K562 (cell line): ENCODE data around the gene ASIC1. TPM values are rescaled to one million over a fixed set of nuclear protein-coding genes. Genes with fewer than 3 reads are reported as not detected.

Experiments
- ATAC-seq: fragments of 200-7000 bp; cut with Tn5 transposase; 3 replicates; pipeline ENCODE4 v1.9.1; 2020; ENCODE audit warnings: moderate library complexity
- BruUV-seq: library from RNA; stranded (reverse); fragments of 400-500 nt; replicated peaks from 2 replicates; lab custom pipeline; 2021; lab: Mats Ljungman, UMichigan
- CTCF ChIA-PET: fragments of 300-600 bp; formaldehyde crosslinking; extraction: SDS; loops from one replicate; lab custom pipeline; 2021; ENCODE audit warnings: low intra/inter-chr PET ratio; lab: Yijun Ruan, JAX
- POLR2A ChIA-PET: fragments of 300-600, 350-650 bp; sonication (Branson Sonifier 250); formaldehyde crosslinking; extraction: SDS; loops from one replicate; lab custom pipeline; 2021; ENCODE audit warnings: antibody characterized with exemption, inconsistent platforms; lab: Yijun Ruan, JAX
- DNase-seq, 4 experiments: peaks; one replicate each; pipeline versions ENCODE4 v3.0.0 to v3.0.0-alpha.2; 2011 to 2018; ENCODE audit warnings: low spot score in 3 of 4, mixed read lengths in 3 of 4; ENCODE audit errors: extremely low read depth in 1 of 4
- FAIRE-seq: peaks from 2 replicates; lab custom pipeline; 2011; peaks lifted over from hg19 to GRCh38; lab: Jason Lieb, UNC
- H2AFZ ChIP-seq: 2 replicates; pipeline ENCODE4 v1.6.0; 2011; ENCODE audit warnings: low read depth, low read length, control low read depth, inconsistent platforms
- H3K27ac ChIP-seq: fragments of 200-600 bp; 3 replicates; pipeline ENCODE4 v1.8.0; 2011; ENCODE audit warnings: low read depth, mild to moderate bottlenecking, control low read depth, inconsistent platforms, low read length, moderate library complexity, mixed read lengths; ENCODE audit errors: extremely low read depth
- H3K27me3 ChIP-seq, 2 experiments: fragments of 300-600 bp in 1 of 2; 2 replicates in 1 of 2; 3 replicates in 1 of 2; pipeline versions ENCODE4 v1.6.0 to v1.8.0; 2011; ENCODE audit warnings: inconsistent platforms in 2 of 2, low read length in 2 of 2, mild to moderate bottlenecking in 1 of 2, mixed read lengths in 1 of 2, moderate library complexity in 1 of 2; ENCODE audit not compliant: control insufficient read depth in 2 of 2, insufficient read depth in 2 of 2
- H3K36me3 ChIP-seq: fragments of 300-600 bp; 3 replicates; pipeline ENCODE4 v1.8.0; 2011; ENCODE audit warnings: mild to moderate bottlenecking, low read length, inconsistent platforms; ENCODE audit not compliant: control insufficient read depth, insufficient read depth
- H3K4me1 ChIP-seq, 2 experiments: fragments of 200-600 bp in 1 of 2; replicated peaks in 1 of 2; 2 replicates in 1 of 2; 3 replicates in 1 of 2; pipeline versions ENCODE4 v1.5.1 to v1.8.0; 2011; ENCODE audit warnings: inconsistent platforms in 2 of 2, low read length in 2 of 2, mild to moderate bottlenecking in 1 of 2, mixed read lengths in 1 of 2, moderate library complexity in 1 of 2; ENCODE audit not compliant: control insufficient read depth in 2 of 2, insufficient read depth in 2 of 2
- H3K4me2 ChIP-seq: 2 replicates; pipeline ENCODE4 v1.6.1; 2011; ENCODE audit warnings: low read length, control low read depth, inconsistent platforms, mixed read lengths; ENCODE audit not compliant: insufficient read depth
- H3K4me3 ChIP-seq: fragments of 200-600 bp; sonication (generic), shearing (Covaris generic); 2 replicates; pipeline ENCODE4 v1.5.1; 2016; ENCODE audit warnings: control low read depth, inconsistent platforms
- H3K79me2 ChIP-seq: fragments of 200-600 bp; 3 replicates; pipeline ENCODE4 v1.8.0; 2011; ENCODE audit warnings: low read length, inconsistent platforms; ENCODE audit not compliant: control insufficient read depth, insufficient read depth
- H3K9ac ChIP-seq, 2 experiments: 2 replicates each; pipeline versions ENCODE4 v1.6.0 to v1.6.1; 2011; ENCODE audit warnings: low read depth in 2 of 2, low read length in 2 of 2, control low read depth in 1 of 2, inconsistent platforms in 1 of 2, mild to moderate bottlenecking in 1 of 2, mixed read lengths in 1 of 2; ENCODE audit not compliant: insufficient read depth in 1 of 2
- H3K9me1 ChIP-seq: one replicate; pipeline ENCODE4 v1.6.0; 2011; ENCODE audit warnings: inconsistent platforms, mild to moderate bottlenecking, low read length, moderate library complexity; ENCODE audit not compliant: control insufficient read depth, insufficient read depth
- H3K9me3 ChIP-seq: replicated peaks from 2 replicates; pipeline ENCODE4 v1.5.1; 2011; ENCODE audit warnings: low read depth, low read length, inconsistent platforms; ENCODE audit not compliant: control insufficient read depth, insufficient read depth
- H4K20me1 ChIP-seq: replicated peaks from 2 replicates; pipeline ENCODE4 v1.6.1; 2011; ENCODE audit warnings: low read length, inconsistent platforms, mixed read lengths; ENCODE audit not compliant: control insufficient read depth, insufficient read depth
- ATF7 ChIP-seq: fragments of 450-650 bp; IDR thresholded peaks from 2 replicates; pipeline ENCODE4 v1.7.1; 2014; ENCODE audit warnings: mild to moderate bottlenecking, moderate library complexity
- C11orf30 ChIP-seq: fragments of 450-650 bp; IDR thresholded peaks from 2 replicates; pipeline ENCODE4 v1.6.1; 2016; ENCODE audit warnings: low read depth, mild to moderate bottlenecking
- FUS ChIP-seq: fragments of 200-400 bp; formaldehyde crosslinking; optimal IDR thresholded peaks from 2 replicates; pipeline ENCODE3; 2017; ENCODE audit warnings: low read depth, low read length
- GTF2F1 ChIP-seq: IDR thresholded peaks from 2 replicates; pipeline ENCODE4 v1.6.1; 2011; ENCODE audit warnings: low read depth, low read length, improper control_type of control experiment
- MAFK ChIP-seq: IDR thresholded peaks from 2 replicates; pipeline ENCODE4 v1.6.1; 2011; ENCODE audit warnings: low read length, improper control_type of control experiment
- MED1 ChIP-seq: sonication (generic); formaldehyde crosslinking; IDR thresholded peaks from 2 replicates; pipeline ENCODE4 v1.8.1; 2023; ENCODE audit warnings: missing genetic modification reagents, borderline replicate concordance
- PHF20 ChIP-seq: fragments of 450-650 bp; IDR thresholded peaks from 2 replicates; pipeline ENCODE4 v1.6.1; 2018; ENCODE audit not compliant: partially characterized antibody
- PHF8 ChIP-seq: fragments of 200-600 bp; sonication (generic); IDR thresholded peaks from 2 replicates; pipeline ENCODE4 v1.6.1; 2012; ENCODE audit warnings: mixed run types, mild to moderate bottlenecking, inconsistent platforms, low read length, moderate library complexity, borderline replicate concordance
- PYGO2 ChIP-seq: fragments of 450-650 bp; IDR thresholded peaks from 2 replicates; pipeline ENCODE4 v1.6.1; 2016; ENCODE audit warnings: mild to moderate bottlenecking, missing genetic modification characterization, moderate library complexity, missing compliant biosample characterization
- SRSF1 ChIP-seq: fragments of 200-400 bp; formaldehyde crosslinking; IDR thresholded peaks from 2 replicates; pipeline ENCODE4 v1.6.1; 2017; ENCODE audit warnings: mild to moderate bottlenecking, low read depth, low read length, moderate library complexity
- TAL1 ChIP-seq: fragments of 450-650 bp; IDR thresholded peaks from 2 replicates; pipeline ENCODE4 v1.6.1; 2016; ENCODE audit warnings: mild to moderate bottlenecking
- ZBTB17 ChIP-seq: fragments of 450-650 bp; formaldehyde crosslinking; IDR thresholded peaks from 2 replicates; pipeline ENCODE4 v1.4.0; 2020; ENCODE audit warnings: mild to moderate bottlenecking
- WGBS: fragments of 100-300 bp; shearing (Covaris generic); methylation state at CpG from one replicate; pipeline ENCODE4 v1.1.6; 2016; ENCODE audit warnings: low coverage, mixed read lengths; ENCODE audit not compliant: insufficient coverage; ENCODE audit errors: missing lambda C conversion rate; 5-methylcytosine and 5-hydroxymethylcytosine counted together
- in situ Hi-C: fragments of 300-500 bp; cut with MboI; formaldehyde crosslinking; loops from 4 replicates; pipeline ENCODE4 v1.15.0; 2018; ENCODE audit warnings: inconsistent platforms, mixed read lengths
- intact Hi-C: fragments of 100-400 bp; cut with micrococcal nuclease; formaldehyde crosslinking; loops from 2 replicates; pipeline ENCODE4 v1.14.2; 2022
- polyA plus RNA-seq, 8 experiments: library from polyadenylated mRNA; depleted of rRNA in 4 of 8; stranded (reverse) in 5 of 8; unstranded in 3 of 8; fragments of >200 nt; fragmentation: Nextera tagmentation in 2 of 8; fragmentation: Illumina TruSeq in 1 of 8; extraction: Ambion mirVana in 2 of 8; extraction: Trizol in 1 of 8; gene quantifications; 2 replicates each; pipeline versions ENCODE4 v1.2.1 to v1.2.3, GENCODE V29; 2011 to 2014; ENCODE audit warnings: inconsistent platforms in 1 of 8, missing spikeins in 1 of 8
- total RNA-seq, 7 experiments: library from RNA; depleted of rRNA in 6 of 7; stranded (reverse); fragments of >200 nt in 6 of 7; fragmentation: Illumina TruSeq in 2 of 7; extraction: Trizol in 2 of 7; gene quantifications; 2 replicates each; pipeline versions ENCODE4 v1.2.1 to v1.2.3, GENCODE V29; 2011 to 2021; ENCODE audit warnings: low replicate concordance in 1 of 7
- TF ChIP-seq, protein P1 (sequence below): fragments of 450-650 bp; IDR thresholded peaks from 2 replicates; pipeline ENCODE4 v1.6.1; 2016

The ASIC1 gene
- total and polyA plus RNA-seq, 9 of the 15 experiments (the other 6 are each of a cell fraction or from before 2014, with no cell fraction given) = 0.01 to 1.7 (median 0.45) TPM

GRCh38 chr12:50087151-50087550 lies 29.8 kb downstream of the ASIC1 start:
- no peak for FAIRE-seq
- no peak for DNase-seq
- no TSS peak for BruUV-seq
- Histone ChIP-seq H3K4me1 (peaks cover 5 to 12% of the 10 kb centered on the region in 2 experiments; a peak in 3 of 5 replicates), H3K27me3 (no peaks in the 10 kb centered on the region), H3K4me3 (no peak overlapping the region), H3K27ac (no peak overlapping the region), H2AFZ (no peak overlapping the region), H4K20me1 (peaks cover 5% of the 10 kb centered on the region), H3K4me2 (no peak overlapping the region), H3K9ac (no peak overlapping the region), H3K9me1 (no peaks in the 10 kb centered on the region), H3K9me3 (no peaks in the 10 kb centered on the region), H3K36me3 (peaks cover 59% of the 10 kb centered on the region), H3K79me2 (peaks cover 10% of the 10 kb centered on the region)
- in situ Hi-C loops (no loop called here), intact Hi-C loops (loop anchor here (5.0 kb wide), 1 partner anchor 675 kb away; the partner anchor contains the start of gene ATF1)
- 91% methylated on average over 9 of the region's 9 CpGs for WGBS
- ATAC-seq = no peak
- TF ChIP-seq GTF2F1 (no peak), MAFK (0 out of 2 replicates have a peak, but pooled peaks have one; percentile 15)
- ChIA-PET CTCF (interaction anchor here (1.8 kb wide), 1 partner anchor 228 kb away, joined by 6 read pairs; no protein-coding TSS in a partner anchor), POLR2A (interaction anchor here (0.6 to 1.2 kb wide), 3 partner anchors 9 to 346 kb away, joined by 3 to 7 read pairs (median 4); partner anchors contain the start of gene TMBIM6)

DNA sequence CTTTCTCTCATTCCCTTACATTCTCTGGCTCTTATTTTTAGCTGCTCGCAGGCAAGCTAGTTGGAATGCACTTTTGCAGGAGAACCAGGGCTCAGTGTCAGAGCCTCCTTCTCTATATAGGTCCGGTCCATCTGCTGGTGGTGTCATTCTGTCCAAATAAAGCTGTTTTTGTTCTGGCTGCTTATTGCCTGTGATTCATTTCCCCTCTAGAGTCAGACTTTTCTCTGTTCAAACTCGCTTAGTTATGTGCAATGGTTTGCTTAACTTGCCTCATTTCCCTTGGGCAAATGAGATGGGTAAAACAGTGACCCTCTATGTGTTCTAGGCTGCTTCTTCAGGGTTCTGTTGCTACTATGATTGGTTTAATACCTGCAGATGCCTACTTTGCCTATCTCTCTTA lies 30.6 kb downstream of the ASIC1 start:
- in situ Hi-C loops (no loop called here), intact Hi-C loops (loop anchor here (1.0 to 5.0 kb wide), 2 partner anchors 87 to 674 kb away; partner anchors contain the start of gene ATF1)
- H2AFZ ChIP-seq = no peak overlapping the region
- peaks cover 5% of the 10 kb centered on the region for H4K20me1 ChIP-seq
- no peak for FAIRE-seq
- DNase-seq = no peak
- 74% methylated on average over 3 of the region's 3 CpGs for WGBS
- no peak overlapping the region for H3K9ac ChIP-seq
- no peak overlapping the region for H3K4me3 ChIP-seq
- no peak overlapping the region for H3K4me2 ChIP-seq
- H3K79me2 ChIP-seq = peaks cover 10% of the 10 kb centered on the region
- ATAC-seq = no peak
- no peaks in the 10 kb centered on the region for H3K9me3 ChIP-seq
- POLR2A ChIA-PET = interaction anchor here (0.6 to 1.2 kb wide), 3 partner anchors 8 to 347 kb away, joined by 3 to 7 read pairs (median 4); partner anchors contain the start of gene TMBIM6
- peaks cover 5 to 12% of the 10 kb centered on the region in 2 experiments; a peak in 3 of 5 replicates for H3K4me1 ChIP-seq
- CTCF ChIA-PET = interaction anchor here (0.5 to 2.3 kb wide), 4 partner anchors 24 to 227 kb away, joined by 3 to 24 read pairs (median 5); partner anchors contain the start of gene COX14
- H3K27ac ChIP-seq = no peak overlapping the region
- no peaks in the 10 kb centered on the region for H3K27me3 ChIP-seq
- TF ChIP-seq PYGO2 (tag) (no peak), PHF20 (no peak), C11orf30 (no peak), FUS (no peak), ATF7 (no peak), SRSF1 (no peak), PHF8 (no peak), ZBTB17 (CRISPR knock-in tag) (no peak), MED1 (CRISPR knock-in tag) (no peak), TAL1 (no peak)
- TF ChIP-seq, protein P1, sequence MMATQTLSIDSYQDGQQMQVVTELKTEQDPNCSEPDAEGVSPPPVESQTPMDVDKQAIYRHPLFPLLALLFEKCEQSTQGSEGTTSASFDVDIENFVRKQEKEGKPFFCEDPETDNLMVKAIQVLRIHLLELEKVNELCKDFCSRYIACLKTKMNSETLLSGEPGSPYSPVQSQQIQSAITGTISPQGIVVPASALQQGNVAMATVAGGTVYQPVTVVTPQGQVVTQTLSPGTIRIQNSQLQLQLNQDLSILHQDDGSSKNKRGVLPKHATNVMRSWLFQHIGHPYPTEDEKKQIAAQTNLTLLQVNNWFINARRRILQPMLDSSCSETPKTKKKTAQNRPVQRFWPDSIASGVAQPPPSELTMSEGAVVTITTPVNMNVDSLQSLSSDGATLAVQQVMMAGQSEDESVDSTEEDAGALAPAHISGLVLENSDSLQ = no peak
- H3K36me3 ChIP-seq = peaks cover 65% of the 10 kb centered on the region
- no TSS peak for BruUV-seq
- no peaks in the 10 kb centered on the region for H3K9me1 ChIP-seq
